GM10266 (cell line): ENCODE measurements around the gene FYB2.

Experiments used
- DNase-seq: peaks from one replicate; pipeline ENCODE4 v3.0.0; 2012; ENCODE audit errors: extremely low spot score
- CTCF ChIP-seq: IDR thresholded peaks from 2 replicates; pipeline ENCODE4 v1.5.1; 2012; ENCODE audit warnings: mild to moderate bottlenecking, low read depth; ENCODE audit not compliant: control insufficient read depth, insufficient read depth; ENCODE audit errors: missing control alignments

The FYB2 gene

GRCh38 chr1:56849750-56850149 is 30.5 kb upstream of the FYB2 start:
- DNase-seq, result no peak
- no peak for TF ChIP-seq CTCF

GRCh38 chr1:56845343-56845742 is 26.1 kb upstream of the FYB2 start:
- DNase-seq, result no peak
- no peak for TF ChIP-seq CTCF

GRCh38 chr1:56844545-56845136 is 25.4 kb upstream of the FYB2 start:
- no peak for DNase-seq
- TF ChIP-seq CTCF, result no peak

GRCh38 chr1:56843544-56843943 is 24.3 kb upstream of the FYB2 start:
- TF ChIP-seq CTCF, result no peak
- no peak for DNase-seq

- TF ChIP-seq CTCF, result no peak
- no peak for DNase-seq
These were observed 19.6 kb upstream of the FYB2 start for GRCh38 chr1:56838759-56839158.

- TF ChIP-seq CTCF, result no peak
- no peak for DNase-seq
These were observed 18.2 kb upstream of the FYB2 start for GRCh38 chr1:56837244-56837939.

GRCh38 chr1:56836359-56836758 is 17.2 kb upstream of the FYB2 start:
- no peak for DNase-seq
- no peak for TF ChIP-seq CTCF
